Measurements from ENCODE around the gene NPY4R.
"Not testable (repeated sequence)": the region's sequence is repeated elsewhere in the genome, so short reads cannot be mapped to it uniquely, and the experiment has no call there.

The NPY4R gene

GRCh38 chr10:46465765-46466164 lies at the start of gene NPY4R:
Gene NPY4R, minus strand, starts transcription at chr10:46465958. Its CDS starts 3,323 bp downstream, at chr10:46462635.
- DNase-seq: not testable (repeated sequence)

GRCh38 chr10:46515366-46515765 lies 49.6 kb upstream of the NPY4R start:
- no peak for DNase-seq

GRCh38 chr10:46514899-46515298 lies 49.1 kb upstream of the NPY4R start:
- no peak for DNase-seq

- no peak for DNase-seq
These were observed 48.7 kb upstream of the NPY4R start for GRCh38 chr10:46514431-46514861.

GRCh38 chr10:46513333-46513732 lies 47.6 kb upstream of the NPY4R start:
- DNase-seq: not testable (repeated sequence)

- not testable (repeated sequence) for DNase-seq
These were observed 47.0 kb upstream of the NPY4R start for GRCh38 chr10:46512725-46513124.

GRCh38 chr10:46512002-46512401 lies 46.2 kb upstream of the NPY4R start:
- not testable (repeated sequence) for DNase-seq

GRCh38 chr10:46499990-46500389 lies 34.2 kb upstream of the NPY4R start:
- not testable (repeated sequence) for DNase-seq

GRCh38 chr10:46498985-46499703 lies 33.4 kb upstream of the NPY4R start:
- not testable (repeated sequence) for DNase-seq

GRCh38 chr10:46497878-46498277 lies 32.1 kb upstream of the NPY4R start:
- DNase-seq: not testable (repeated sequence)

- DNase-seq: not testable (repeated sequence)
These were observed 31.6 kb upstream of the NPY4R start for GRCh38 chr10:46497401-46497800.

- not testable (repeated sequence) for DNase-seq
These were observed 25.8 kb upstream of the NPY4R start for GRCh38 chr10:46491364-46492114.

GRCh38 chr10:46490285-46490684 lies 24.5 kb upstream of the NPY4R start:
- not testable (repeated sequence) for DNase-seq

- DNase-seq: not testable (repeated sequence)
These were observed 20.7 kb upstream of the NPY4R start for GRCh38 chr10:46486459-46486858.

- not testable (repeated sequence) for DNase-seq
These were observed 9.1 kb upstream of the NPY4R start for GRCh38 chr10:46474746-46475320.

GRCh38 chr10:46473758-46474157 lies 8.0 kb upstream of the NPY4R start:
- not testable (repeated sequence) for DNase-seq

GRCh38 chr10:46470134-46470533 lies 4.4 kb upstream of the NPY4R start:
- not testable (repeated sequence) for DNase-seq

GRCh38 chr10:46468119-46468809 lies 2.5 kb upstream of the NPY4R start:
- not testable (repeated sequence) for DNase-seq

- not testable (repeated sequence) for DNase-seq
These were observed 2.1 kb downstream of the NPY4R start for GRCh38 chr10:46463608-46464007.

GRCh38 chr10:46462276-46462675 lies 3.5 kb downstream of the NPY4R start:
- not testable (repeated sequence) for DNase-seq

- DNase-seq: not testable (repeated sequence)
These were observed 6.2 kb downstream of the NPY4R start for GRCh38 chr10:46459579-46459978.

- not testable (repeated sequence) for DNase-seq
These were observed 8.7 kb downstream of the NPY4R start for GRCh38 chr10:46457071-46457470.

- not testable (repeated sequence) for DNase-seq
These were observed 9.8 kb downstream of the NPY4R start for GRCh38 chr10:46455992-46456391.
